EL (cell line): Measurements from ENCODE around the gene ZBTB32.
A peak's percentile ranks its signal among the peaks of the same experiment; 100 is the strongest.

Experiments
- DNase-seq: peaks from one replicate; pipeline ENCODE4 v3.0.0-alpha.2; 2016

The ZBTB32 gene

DNA sequence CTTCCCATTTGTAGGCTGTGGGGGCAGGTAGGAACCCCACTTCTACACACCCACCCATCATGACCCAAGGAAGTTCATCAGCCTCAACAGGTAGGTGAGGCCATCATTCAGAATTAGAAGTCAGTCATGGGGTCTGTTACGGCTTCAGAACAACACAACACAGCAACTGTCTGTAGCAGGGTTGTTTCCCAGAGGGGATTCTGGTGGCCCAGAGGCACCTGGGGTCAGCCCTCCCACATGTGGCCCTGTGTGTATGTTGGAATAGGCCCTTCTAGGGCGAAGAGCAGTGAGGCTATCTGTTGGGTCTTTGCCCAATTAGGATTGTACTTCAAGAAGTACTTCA, 34.5 kb downstream of the ZBTB32 start:
- no peak for DNase-seq

DNA sequence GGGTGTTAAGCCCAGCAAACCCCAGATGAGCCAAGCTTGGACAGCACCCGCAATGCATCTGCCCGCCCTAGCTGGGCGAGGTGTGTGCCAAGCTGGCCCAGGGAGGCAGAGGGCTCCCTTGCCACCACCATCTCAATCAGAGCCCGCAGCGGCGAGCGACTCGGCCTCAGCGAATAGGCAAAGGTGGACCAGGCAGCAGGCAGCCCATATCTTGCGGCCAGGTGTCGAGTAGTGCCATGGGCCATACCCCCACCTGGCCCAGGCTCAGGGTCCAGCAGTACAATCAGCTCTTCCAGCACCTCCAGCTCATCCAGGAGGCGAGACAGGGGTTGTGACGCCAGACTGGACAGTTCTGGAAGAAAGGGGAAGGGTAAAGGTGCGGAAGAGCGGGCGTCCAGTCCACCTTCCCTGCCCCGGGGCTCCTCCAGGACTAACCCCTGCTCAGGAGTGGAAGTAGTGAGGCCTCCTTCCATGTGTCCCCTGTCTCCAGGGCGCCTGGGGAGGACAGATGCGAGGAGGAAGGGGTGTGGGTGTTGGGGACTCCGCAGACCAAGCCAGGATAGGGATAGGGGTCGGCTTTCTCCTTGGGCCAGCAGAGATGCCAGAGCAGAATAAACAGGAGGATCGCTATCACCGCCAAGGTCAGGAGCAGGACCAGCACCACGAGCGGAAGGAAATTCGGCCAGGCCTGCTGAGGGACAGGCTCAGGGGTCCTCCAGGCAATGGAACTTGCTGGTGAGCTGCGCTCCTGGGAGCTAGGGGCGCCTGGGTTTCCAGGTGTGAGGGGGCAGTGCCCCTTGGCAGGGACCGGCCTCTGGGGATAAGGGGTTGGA, 35.1 kb downstream of the ZBTB32 start:
- DNase-seq, result no peak

DNA sequence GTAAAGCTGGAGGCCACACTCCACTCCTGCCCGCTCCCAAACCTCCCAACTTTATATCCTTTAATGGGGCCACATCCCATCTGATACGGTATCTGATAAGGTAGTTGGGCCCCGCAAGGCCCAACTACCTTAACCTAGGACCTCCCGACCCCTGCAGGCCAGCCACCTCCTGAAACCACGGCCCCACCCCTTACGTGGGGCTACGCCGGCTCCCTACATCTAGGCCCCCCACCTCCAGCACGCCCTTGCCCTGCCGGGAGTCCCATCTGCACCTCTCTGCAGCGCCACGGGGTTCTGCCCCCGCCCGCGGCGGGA, 35.7 kb downstream of the ZBTB32 start:
- DNase-seq, result no peak

DNA sequence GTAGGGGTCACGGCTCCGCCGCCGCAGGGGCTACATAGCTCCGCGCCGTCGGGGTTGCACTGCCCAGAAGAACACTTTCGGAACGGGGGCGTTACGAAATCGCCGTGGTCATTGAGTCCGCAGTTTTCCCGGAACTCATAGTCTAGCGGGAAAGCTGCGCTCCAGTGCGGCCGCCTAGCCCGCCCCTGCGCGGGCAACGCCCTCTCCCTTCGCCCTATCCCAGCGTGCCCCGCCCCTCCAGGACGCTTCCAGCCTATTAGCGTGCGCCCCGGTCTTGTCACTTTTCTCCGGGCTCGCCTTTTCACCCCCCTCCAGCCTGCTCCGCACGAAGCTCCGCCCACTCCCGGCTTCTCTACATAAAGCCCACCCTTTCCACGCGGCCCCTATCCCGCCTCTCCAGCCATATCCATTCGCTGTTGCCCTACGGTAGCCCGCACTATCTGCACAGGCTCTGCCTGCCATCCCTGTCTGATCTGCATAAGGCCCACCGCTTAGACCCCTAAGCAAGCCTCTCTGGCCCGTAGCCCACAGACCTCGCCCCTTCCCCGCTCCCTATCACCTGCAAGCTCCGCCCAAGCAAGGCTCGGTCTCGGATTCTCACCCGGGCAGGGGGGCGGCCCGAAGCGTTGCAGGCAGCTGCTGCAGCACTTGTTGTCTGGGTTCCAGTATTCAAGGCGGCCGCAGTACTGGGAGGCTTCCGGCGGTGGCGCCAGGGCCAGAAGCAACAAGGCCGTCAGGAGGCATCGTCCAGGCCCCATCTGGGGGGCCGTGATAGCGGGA, 36.3 kb downstream of the ZBTB32 start:
- peak; percentile 98 for DNase-seq

DNA sequence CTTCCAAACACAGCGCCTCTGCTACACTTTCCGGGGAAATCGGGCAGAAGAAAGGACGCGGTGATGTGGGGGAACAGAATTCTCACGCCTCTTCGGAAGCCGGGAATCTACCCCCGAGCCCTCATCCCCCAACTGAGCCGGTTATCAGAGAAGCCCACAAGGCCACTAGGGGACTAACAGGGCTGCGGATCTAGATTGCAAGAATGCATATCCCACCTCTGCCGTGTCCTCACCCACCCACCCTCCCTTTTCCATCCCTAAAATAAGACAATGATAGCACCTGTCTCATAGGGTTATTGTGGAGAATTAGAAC, 36.8 kb downstream of the ZBTB32 start:
- no peak for DNase-seq

DNA sequence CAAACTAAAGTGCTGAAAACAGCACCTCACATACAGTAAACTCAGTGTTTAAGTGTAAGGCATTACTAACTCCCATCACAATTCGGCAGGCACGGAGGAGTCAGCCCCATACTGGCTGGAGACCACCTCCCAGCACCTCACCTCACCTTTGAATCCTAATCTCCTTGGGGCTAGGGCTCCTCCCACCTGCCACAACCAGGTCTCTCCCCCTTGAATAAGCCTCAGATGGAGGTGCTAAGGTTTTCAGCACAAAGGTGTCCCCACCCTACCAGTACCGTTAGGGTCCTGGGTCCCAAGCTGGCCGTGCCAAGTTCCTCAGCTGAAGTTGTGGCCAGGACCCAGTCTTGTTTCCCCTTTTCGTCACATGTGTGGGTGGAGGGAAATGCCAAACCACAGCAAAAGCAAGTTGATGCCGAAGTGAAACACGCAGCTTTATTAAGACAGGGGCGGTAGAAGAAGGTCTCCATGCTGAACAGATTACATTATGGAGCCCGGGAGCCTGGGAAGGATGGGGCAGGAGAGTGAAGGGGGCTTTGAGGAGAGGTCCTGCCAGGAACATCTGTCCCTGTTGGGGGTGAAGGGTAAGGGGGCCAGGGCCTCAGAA, 37.9 kb downstream of the ZBTB32 start, which contains the start of gene IGFLR1:
Gene IGFLR1, minus strand, starts transcription at position 332 of the 604 bp plus-strand sequence. CDS start 1,272 bp downstream, outside the sequence.
- no peak for DNase-seq

DNA sequence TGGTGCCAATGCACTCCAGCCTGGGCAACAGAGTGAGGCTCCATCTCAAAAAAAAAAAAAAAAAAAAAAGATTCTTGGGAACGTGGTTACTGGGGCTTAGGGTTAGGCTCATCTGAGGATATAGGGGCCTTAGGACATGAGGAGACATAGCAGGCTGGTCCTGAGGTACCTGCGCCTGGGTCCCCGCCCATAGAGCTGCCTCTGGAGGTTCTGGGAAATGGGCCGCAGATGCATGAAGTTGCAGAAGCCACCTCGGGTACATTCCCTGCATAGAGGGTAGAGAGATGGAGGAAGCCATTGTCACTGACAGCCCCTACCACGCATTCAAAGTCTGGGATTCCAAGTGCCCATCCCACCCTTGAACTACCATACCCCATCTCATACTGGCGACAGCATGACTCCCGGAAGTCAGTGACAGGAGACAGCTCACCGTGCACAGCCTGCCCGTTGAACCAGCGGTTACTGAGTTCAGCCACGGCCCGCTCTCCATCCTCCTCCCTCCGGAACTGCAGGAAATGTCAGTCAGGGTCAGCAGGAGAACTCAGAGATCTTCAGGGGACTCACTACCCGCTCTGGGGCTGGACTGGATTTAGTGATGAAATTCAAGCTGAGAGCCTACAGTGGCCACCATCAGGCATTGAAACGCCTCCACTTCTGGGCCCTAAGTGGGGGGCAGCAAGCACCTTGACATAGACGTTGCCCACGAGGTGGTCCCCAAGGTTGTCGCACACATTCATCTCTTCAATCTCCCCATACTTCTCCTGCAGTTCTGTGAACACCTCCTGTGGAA, 39.5 kb downstream of the ZBTB32 start:
- DNase-seq, result no peak

DNA sequence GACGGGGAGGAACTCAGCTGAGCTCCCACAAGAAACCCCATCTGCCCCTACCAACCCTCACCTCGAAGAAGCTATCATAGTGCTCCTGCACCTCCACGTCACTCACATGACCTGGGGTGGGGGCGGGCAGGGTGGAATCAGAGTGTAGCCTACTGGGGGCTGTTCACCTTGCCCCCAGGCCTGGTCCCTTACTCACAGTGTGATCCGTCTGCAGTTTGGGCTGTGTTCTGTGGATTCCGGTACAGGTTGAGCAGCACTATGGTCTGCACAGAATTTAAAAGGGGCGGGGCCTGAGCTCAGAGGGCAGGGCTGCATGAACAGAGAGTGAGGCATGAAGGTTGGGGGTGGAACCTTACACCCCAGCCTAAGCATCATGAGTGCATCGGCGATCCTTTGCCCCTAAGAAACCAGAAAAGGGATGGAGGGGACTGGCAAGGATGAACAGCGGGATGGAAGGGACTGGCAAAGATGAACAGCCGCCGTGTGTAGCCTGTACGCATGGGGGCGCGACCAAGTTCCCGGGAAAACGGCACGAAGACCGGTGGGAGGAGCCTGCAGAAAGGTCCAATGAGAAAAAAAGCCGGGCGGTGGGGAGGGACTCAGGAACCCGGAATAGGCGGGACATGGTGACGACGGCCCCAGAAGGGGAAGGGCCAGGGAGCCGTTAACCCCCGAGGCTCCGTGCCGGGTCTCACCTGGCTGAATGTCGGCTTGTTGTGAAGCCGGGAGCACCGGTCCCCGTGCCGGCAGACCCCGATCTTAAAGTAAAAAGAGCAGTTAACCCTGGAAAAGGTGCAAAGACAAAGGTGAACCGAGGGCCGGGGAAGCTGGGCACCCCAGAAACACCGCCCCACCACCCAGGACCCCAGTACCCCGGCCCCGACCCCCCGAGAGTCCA, 40.3 kb downstream of the ZBTB32 start:
- DNase-seq, result peak; percentile 97

DNA sequence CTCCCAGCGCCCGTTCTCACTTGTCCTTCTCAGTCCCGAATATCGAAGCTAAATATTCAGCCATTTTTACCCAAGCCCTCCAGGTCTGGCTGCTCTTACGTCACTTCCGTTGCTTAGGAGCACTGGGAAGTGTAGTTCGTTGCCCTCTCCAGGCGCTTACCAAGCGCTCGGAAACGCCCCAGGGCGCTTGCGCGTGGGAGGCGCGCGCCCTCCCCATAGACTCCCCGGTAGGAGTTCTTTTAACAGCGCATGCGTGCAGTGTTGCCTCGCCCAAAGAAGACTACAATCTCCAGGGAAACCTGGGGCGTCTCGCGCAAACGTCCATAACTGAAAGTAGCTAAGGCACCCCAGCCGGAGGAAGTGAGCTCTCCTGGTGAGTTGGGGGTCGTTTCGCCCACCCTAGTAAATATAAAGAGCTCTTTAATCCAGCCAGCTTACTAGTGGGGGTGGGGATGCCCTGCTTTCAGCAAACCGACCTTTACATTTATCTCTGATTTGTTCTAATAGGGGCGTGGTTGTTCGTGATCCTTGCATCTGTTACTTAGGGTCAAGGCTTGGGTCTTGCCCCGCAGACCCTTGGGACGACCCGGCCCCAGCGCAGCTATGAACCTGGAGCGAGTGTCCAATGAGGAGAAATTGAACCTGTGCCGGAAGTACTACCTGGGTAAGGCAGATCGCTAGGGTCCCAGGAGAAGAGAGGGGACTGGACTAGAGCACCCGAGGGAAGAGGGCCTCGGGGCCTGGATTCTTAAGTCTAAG, 41.1 kb downstream of the ZBTB32 start, which contains the start of the genes PSENEN and U2AF1L4:
Gene PSENEN, plus strand, starts transcription at position 324 of the 759 bp plus-strand sequence. Its CDS starts 280 bp downstream, at position 604.
Gene U2AF1L4, minus strand, starts transcription at position 91 of the 759 bp plus-strand sequence. Its CDS starts 27 bp downstream, at position 64.
- peak; percentile 99 for DNase-seq

DNA sequence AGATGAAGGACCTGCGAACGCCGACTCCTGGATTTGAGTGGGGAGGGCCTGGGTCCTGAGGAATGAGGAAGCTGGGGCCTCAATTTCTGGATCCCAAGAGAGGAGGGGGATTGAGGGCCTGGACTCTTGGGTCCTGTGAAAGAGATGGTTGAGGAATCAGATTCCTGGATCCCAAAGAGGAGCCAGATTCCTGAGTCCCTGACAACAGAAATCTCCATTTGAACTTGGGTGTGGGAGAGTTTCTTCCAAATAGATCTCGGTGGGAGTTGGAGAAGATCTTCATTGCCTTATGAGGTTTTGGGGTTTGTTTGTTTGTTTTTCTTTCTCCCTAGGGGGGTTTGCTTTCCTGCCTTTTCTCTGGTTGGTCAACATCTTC, 41.7 kb downstream of the ZBTB32 start:
- no peak for DNase-seq

DNA sequence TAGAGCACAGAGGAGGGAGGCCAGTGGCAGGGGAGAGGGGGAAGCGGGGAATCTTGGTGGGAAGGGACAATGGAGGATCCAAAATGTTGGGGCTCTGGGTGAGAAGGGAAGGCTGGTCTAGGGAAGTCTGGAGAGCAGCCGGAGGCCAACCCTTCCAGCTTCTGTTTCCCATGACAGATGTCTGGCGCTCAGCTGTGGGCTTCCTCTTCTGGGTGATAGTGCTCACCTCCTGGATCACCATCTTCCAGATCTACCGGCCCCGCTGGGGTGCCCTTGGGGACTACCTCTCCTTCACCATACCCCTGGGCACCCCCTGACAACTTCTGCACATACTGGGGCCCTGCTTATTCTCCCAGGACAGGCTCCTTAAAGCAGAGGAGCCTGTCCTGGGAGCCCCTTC, 42.2 kb downstream of the ZBTB32 start:
- no peak for DNase-seq

DNA sequence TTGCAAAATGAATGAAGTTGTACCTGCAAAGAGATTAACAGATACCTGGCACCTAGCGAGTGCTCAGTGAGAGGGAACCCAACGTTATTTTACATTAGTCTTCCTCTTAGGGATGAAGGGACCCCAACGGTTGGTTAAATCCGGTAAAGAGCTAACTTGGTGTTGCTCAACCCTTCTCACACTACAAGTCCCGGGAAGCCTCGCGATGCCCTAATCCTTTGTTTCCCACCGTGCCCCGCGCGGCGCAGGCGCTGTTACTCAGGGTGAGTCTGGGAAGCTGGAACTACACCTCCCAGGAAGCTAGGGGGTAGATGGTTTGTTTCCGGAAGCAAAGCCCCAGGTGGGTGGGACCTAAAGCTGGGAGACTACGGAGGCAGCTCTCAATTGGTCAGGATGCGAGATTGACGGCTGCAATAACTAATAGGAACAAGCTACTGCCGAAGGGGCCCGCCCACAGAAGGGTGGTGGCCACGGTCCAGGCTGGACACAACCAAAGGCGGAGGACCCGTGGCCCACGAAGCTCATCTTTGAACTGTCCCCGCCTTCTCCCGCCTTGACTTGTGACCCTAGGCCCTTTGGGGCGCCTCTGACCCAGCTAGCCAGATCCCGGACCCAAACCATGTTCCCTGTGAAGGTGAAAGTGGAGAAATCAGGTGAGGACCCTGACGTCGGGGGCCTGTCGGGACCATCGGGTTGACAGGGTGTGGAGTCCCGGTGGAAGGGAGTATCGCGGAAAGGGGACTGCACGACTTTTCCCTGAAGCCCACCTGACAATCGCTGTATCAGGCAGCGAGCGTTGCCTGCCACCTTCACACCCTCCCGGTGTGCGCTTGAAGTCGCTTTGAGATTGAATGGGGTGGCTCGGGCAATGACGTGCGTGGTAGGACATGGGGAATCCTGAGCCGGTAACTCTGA, 44.0 kb downstream of the ZBTB32 start, which contains the start of gene LIN37:
Gene LIN37, plus strand, starts transcription at position 471 of the 915 bp plus-strand sequence. Its CDS starts 149 bp downstream, at position 620.
- peak; percentile 99 for DNase-seq

DNA sequence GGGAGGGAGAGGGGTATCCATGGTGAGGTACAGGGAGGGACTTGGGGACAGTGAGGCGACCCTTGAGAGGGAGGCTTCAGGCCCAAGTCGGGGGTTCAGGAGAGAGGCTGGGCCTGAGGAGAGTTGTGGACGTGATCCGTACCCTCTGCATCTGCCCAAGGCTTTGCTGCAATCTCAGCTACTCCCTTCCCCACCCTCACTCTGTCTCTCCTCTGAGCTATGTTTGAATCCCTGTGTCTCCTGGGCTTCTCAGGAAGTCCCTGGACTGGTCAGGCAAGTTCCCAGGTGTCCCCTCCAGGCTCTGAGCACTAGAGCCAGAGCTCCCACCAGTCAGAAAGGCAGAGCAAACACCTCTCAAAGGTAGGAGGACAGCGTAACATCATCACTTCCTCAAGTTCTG, 45.8 kb downstream of the ZBTB32 start:
- no peak for DNase-seq

DNA sequence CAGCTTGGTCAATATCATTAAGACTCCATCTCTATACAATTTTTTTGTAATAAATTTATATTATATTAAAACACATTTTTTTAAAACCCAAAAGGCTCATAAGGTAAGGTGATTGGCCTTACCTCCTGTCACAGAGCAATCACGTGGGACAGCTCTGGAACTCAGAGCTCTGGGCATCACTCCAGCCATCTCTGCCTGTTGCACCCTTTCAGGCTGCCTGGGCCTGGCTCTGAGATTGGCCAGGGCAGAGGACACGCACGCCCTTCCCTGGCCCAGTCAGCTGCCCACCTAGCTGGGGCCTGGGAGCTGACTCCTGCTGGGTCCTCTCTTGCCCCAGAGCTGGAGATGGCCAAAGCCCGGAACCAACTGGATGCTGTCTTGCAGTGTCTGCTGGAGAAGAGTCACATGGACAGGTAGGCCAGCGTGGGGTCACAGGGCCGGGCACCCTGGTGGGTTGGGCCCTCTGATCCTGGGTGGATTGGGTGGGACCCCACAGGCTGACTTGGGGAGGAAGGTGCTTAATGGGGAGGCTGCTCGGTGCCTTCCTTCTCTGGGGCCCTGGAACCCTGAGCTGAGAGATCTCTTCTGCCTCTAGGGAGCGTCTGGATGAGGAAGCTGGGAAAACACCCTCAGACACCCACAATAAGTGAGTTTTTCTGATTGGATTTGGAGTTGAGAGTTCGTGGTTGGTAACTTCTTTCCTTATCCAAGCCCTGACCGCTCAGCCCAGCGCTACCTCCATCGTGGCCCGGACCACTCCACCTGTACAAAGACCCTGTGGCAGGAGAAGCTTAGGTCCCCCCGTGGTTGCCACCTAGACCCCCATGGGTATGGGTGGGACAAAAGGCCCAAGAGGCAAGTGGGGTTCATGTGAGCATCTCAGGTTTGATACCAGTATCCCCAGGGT, 47.7 kb downstream of the ZBTB32 start:
- DNase-seq, result no peak

DNA sequence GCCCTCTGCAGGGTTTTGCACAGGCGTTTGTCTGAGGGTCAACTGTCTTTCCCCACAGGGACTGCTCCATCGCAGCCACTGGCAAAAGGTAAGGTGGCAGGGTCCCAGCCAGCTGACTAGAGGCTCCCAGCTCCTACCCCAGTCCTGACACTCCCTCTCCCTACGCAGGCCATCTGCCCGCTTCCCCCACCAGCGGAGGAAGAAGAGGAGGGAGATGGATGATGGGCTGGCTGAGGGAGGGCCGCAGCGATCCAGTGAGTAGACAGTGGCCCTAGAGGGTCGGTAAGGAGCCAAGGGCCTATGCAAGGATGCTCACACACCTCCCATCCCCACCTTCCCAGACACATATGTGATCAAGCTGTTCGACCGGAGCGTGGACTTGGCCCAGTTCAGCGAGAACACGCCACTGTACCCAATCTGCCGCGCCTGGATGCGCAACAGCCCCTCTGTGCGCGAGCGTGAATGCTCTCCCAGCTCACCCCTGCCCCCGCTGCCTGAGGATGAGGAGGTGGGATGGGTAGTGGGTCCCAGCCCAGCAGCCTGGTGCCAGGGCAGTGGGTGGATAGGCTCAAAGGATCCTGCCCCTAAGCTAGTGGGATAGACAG, 48.5 kb downstream of the ZBTB32 start:
- DNase-seq, result no peak

DNA sequence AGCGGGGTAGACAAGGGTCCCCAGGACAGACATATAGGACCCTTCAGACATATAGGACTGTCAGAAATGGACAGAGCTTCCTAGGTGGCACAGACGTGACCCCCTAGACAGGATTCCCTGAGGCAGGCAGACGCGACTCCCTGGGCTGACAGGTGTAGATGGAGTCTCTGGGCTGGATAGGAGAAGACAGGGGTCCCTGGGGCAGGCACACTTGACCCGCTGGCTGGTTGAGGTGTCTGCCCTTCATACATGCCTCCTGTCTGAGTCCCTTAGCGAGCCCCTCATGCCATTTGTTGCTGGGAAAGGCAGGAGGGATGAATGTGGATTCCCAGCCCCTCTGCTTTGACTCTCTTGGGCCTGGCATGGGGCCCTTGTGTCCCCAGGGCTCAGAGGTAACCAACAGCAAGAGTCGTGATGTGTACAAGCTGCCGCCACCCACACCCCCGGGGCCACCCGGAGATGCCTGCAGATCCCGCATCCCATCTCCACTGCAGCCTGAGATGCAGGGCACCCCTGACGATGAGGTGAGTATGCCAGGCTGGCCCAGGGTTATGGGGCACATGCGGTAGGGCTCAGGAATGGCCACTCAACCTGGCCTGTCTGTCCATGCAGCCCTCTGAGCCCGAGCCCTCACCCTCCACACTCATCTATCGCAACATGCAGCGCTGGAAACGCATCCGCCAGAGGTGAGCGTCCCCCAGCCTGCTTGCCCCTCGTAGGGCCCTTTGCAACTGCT, 49.4 kb downstream of the ZBTB32 start:
- DNase-seq, result no peak

DNA sequence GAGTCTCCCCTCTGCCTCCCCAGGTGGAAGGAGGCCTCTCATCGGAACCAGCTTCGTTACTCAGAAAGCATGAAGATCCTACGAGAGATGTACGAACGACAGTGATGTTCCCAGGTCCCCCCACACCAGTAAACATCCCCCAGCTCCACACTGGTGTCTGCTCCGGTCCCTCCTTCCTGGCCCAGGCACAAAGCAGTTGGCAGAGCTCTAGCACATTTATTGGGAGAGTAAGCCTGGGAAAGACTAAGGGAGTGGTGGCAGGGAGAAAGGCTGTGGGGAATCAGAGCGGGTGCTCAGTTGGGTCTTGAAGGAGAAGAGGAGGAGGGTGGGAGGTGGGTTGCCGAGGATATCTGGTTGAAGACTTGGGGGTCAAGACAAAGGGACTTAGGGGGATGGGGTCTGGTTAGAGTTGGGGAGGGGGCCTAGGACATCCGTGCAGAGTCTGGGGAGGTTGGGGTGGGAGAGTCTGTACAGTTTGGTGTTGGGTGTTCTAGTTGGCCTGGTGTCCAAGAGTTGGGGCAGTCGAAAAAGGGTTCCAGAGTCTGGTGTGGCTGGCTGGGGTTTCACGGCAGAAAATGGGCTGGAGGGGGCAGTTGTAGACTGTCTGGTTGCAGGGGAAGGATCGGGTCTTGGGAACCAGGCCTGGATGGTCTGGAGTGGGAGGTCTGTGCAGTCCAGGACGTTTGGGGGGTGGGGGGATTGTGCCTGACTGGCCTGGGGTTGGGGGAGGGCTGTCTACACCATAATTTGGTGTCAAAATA, 50.2 kb downstream of the ZBTB32 start:
- DNase-seq, result no peak
